GM19043 (cell line): ENCODE measurements around the gene SH2D2A.
A peak's percentile ranks its signal among the peaks of the same experiment; 100 is the strongest.
"Not testable (repeated sequence)": the region's sequence is repeated elsewhere in the genome, so short reads cannot be mapped to it uniquely, and the experiment has no call there.

Experiments used
- ATAC-seq: cut with Tn5 transposase; IDR thresholded peaks from one replicate; pipeline ENCODE4 v1.9.1; 2021; ENCODE audit warnings: low read depth; ENCODE audit not compliant: unreplicated experiment

The SH2D2A gene

GRCh38 chr1:156775799-156776198, 40.8 kb downstream of the SH2D2A start:
- ATAC-seq: no peak

DNA sequence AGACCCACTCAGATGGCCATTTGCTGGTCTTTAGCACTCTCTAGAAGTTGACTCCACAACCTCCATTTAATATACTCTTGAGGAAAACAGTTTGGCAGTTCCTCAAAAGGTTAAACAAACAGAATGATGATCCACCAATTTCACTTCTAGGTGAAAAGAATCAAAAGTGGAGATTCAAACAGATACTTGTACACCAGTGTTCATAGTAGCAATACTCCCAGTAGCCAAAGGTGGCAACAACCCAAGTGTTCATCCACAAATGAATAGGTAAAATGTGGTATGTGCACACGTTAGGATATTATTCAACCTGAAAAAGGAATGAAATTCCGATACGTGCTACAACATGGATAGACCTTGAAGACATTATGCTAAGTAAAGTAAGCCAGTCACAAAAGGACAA, 43.0 kb downstream of the SH2D2A start:
- no peak for ATAC-seq

- ATAC-seq: no peak
Measured at GRCh38 chr1:156772728-156773497, 43.7 kb downstream of the SH2D2A start.

DNA sequence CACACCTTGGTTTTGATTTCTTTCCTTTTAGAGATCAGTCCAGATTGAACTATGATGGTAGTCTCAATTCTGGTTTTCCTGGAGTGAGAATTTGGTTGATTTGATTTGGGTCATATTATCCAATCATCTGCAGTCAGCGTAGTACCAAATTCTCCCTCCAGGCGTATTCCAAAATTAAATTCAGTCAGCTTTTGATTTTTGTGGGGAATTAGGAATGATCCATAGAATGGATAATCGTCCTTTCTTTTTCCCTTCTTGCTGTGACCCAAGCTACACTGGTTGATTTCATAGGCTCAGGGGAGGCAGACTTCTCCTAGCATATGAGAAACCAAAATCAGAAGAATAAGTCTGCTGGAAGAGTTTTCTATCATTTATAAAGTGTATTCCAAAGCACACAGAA, 44.4 kb downstream of the SH2D2A start:
- ATAC-seq: no peak

DNA sequence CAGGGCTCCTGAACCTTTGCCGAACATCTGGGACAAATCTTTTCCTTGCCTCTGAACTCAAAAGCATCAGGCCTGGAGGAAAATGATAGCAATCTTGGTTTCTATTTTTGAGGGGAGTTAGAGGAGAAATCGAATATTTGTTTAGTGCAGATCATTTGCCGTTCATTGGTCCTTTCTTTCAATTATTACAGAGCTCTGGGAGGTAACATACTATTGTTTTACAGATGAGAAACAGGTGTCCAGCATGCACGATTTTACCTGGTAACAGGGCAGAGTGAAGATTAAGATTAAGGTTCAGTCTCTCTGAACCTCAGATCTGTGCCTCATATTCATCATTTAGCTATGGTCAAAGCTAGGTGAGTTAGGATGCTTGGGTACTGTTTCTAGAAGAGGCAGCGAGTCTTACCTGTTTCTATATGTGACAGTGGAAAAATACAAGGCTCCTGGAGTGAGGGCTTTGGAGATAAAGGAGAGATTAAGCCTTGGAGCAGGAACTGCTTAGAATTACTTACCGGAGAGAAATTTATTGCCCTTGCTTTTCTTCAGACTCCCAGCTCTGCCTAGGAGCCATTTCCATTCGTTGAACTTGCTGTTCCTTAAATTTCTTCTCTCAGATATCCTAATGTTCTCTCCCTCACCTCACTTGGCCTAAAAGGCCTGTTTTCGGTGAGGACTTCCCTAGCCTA, 47.9 kb downstream of the SH2D2A start:
- no peak for ATAC-seq

DNA sequence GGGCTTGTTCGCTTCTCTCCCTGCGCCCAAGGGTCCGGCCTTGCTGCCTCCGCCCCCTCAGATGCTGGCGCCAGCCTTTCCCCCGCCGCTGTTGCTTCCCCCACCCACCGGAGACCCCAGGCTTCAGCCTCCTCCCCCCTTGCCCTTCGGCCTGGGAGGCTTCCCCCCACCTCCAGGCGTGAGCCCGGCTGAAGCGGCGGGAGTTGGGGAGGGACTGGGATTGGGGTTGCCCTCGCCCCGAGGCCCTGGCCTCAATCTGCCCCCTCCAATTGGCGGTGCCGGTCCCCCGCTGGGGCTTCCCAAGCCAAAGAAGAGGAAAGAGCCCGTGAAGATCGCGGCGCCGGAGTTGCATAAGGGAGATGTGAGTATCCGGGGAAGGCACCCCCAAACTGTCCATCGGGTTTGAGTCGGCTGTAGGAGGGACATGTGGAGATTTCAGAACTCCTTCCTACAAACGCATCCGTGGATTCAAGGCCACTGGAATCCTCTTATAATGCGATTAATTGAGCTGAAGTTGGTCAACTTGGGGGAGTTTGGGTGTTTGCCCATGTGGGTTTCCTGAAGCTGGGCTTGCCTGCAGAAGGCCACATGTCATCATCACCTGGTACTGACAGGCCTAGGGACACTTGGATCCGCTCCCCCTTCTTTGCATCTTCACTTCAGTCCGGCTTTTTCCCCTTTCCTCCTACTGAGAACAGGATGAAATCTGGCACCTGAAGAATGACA, 48.6 kb downstream of the SH2D2A start:
- ATAC-seq: no peak

- ATAC-seq: peak; percentile 91
Measured at GRCh38 chr1:156767101-156767878, 49.4 kb downstream of the SH2D2A start, which contains the start of gene PRCC. TSS of gene PRCC (plus strand) at chr1:156767535. CDS start at chr1:156767772, 237 bp downstream.

DNA sequence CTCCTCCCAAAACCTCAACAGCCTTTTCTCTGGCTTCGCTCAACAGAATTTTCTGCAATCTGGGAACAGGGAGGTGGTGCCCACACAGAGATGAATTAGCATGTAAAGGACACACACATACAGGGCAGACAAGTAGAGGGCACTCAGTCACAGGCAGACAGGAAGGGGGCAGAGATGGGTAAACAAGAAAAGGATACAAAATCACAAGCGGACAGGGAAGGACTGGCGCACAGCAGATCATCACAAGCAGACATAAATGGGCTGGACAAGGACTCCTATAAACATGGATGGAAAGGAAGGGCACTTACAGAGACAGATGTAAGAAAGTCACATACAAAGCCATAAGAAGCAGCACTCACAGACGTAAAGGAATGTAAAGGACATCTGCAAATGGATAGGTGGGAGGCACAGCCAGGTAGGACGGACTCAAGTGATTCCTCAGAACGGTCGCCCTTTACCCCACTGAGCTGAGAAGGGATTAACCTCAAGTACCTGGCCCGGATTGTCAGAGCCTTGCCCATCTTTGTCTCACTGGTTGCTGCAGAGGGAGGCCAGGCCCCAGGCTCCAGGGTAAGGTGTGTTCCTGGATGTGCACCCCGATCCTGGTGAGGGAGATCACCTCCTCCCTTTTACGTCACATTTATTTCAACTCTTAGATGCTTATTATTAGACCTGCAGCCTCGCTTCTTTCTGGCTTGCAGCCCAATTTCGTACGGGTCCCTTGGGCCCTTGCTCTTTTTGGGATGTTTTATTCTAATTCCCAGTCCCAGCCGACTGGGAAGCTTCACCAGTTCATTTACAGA, 50.1 kb downstream of the SH2D2A start:
- no peak for ATAC-seq

DNA sequence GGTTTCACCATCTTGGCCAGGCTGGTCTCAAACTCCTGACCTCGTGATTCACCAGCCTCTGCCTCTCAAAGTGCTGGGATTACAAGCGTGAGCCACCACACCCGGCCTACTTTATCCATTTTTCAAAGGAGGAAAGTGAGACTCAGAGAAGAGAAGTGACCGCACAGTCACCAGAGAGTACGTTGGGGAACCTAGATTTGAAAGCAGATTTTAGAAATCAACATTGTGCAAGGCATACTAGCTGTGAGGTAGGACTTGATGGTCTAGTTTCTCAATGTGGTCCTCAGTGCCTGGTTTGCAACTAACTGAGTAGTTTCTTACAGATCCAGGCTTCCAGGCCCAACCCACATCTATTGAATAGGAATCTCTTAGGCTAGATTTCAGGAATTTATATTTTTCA, 51.0 kb downstream of the SH2D2A start:
- no peak for ATAC-seq

DNA sequence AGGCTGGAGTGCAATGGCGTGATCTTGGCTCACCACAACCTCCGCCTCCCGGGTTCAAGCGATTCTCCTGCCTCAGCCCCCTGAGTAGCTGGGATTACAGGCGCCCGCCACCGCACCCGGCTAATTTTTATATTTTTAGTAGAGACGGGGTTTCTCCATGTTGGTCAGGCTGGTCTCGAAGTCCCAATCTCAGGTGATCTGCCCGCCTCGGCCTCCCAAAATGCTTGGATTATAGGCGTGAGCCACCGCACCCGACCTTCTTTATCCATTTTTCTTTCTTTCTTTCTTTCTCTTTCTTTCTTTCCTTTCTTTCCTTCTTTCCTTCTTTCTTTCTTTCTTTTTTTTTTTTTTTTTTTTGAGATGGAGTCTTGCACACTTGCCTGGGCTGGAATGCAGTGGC, 51.5 kb downstream of the SH2D2A start:
- ATAC-seq: not testable (repeated sequence)

GRCh38 chr1:156760796-156761104, 55.9 kb downstream of the SH2D2A start:
- ATAC-seq: no peak

DNA sequence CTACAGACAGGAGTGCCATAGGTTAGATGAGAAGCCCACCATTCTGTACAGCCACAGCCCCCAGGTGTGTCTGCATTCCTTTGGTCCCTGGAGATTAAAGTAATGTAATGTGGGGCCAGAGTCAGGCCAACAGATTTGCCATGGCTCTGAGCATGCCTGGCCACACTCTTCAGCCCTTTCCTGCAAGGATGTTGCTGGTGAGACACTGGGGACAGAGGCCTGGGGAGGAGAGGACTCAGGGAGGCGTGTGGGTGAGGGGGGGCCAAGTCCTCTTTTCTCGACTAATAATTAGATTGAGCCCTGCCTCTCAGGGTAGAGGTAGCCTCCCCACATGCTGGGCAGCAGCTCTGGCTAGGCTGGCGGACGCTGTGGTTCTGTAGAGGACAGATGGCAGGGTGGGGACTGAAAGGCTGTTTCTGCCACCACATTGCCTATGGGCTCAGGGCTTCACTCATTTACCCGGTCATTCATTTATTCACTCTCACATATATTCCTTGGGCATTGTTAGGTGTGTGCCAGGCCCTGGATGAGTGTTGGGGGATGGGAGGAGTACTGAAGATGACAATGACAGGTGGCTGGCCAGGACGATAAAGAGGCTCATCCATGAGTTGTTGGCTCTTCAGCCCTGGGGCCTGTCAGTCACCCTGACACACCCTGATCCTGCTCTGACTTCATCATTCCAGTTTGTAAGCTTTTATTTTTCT, 56.4 kb downstream of the SH2D2A start:
- no peak for ATAC-seq

DNA sequence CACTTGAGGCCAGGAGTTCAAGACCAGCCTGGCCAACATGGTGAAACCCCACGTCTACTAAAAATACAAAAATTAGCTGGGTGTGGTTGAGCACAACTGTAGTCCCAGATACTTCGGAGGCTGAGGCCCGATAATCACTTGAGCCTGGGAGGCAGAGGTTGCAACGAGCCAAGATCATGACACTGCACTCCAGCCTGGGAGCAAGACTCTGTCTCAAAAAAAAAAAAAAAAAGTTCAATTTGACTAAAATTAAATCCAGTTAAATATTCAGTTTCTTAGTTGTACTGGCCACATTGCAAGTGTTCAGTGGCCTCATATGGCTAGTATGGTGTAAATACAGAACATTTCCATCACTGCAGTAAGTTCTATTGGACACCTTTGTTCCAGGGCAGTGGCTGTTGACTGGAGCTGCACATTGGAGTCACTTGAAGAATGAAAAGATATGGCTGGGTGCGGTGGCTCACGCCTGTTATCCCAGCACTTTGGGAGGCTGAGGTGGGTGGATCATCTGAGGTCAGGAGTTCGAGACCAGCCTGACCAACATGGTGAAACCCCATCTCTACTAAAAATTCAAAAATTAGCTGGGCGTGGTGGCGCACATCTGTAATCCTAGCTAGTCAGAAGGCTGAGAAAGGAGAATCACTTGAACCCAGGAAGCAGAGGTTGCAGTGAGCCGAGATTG, 58.9 kb downstream of the SH2D2A start:
- not testable (repeated sequence) for ATAC-seq

- no peak for ATAC-seq
Measured at GRCh38 chr1:156756355-156756754, 60.3 kb downstream of the SH2D2A start.
